HG03575 (cell line): Measurements from ENCODE around the gene PDILT.
"Not testable (repeated sequence)": the region's sequence is repeated elsewhere in the genome, so short reads cannot be mapped to it uniquely, and the experiment has no call there.

Experiments
- ATAC-seq: cut with Tn5 transposase; IDR thresholded peaks from one replicate; pipeline ENCODE4 v1.9.1; 2021; ENCODE audit not compliant: unreplicated experiment, insufficient number of reproducible peaks, low FRiP score; ENCODE audit errors: extremely low read depth

The PDILT gene, protein sequence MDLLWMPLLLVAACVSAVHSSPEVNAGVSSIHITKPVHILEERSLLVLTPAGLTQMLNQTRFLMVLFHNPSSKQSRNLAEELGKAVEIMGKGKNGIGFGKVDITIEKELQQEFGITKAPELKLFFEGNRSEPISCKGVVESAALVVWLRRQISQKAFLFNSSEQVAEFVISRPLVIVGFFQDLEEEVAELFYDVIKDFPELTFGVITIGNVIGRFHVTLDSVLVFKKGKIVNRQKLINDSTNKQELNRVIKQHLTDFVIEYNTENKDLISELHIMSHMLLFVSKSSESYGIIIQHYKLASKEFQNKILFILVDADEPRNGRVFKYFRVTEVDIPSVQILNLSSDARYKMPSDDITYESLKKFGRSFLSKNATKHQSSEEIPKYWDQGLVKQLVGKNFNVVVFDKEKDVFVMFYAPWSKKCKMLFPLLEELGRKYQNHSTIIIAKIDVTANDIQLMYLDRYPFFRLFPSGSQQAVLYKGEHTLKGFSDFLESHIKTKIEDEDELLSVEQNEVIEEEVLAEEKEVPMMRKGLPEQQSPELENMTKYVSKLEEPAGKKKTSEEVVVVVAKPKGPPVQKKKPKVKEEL

DNA sequence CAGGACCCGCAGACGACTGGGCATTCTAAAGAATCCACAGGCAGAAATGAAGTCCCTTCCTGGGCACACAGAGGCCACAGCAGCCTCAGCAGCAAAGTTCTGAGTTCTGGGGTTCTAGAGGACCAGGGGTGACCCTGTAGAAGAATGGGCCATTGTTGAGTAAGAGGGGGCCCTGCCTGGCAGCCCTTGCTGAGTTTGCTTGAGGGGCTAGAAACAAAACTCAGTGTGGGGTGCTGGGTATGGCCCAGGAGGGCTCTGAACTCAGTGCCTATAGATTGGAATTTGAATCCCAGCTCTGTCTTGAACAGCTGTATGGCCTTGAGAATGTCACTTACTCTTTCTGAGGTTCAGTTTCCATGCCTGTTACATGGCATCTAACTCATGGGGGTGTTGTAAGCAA lies at the start of gene PDILT:
Gene PDILT (minus strand): TSS at position 101 of the 400 bp plus-strand sequence. CDS start 5,437 bp downstream, outside the sequence.
- no peak for ATAC-seq

DNA sequence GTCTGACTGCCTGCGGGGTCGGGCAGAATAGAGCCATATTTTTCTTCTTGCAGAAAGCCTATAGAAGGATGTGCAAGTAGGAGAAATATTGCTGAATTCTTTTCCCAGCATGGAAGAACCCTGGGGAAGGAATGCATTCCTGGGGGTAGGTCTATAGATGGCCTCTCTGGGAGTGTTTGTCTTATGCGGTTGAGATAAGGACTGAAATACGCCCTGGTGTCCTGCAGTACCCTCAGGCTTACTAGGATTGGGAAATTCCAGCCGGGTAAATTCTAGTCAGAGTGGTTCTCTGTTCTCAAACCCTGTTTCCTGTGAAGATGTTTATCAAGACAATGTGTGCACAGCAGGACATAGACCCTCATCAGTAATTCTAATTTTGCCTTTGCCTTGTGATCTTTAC lies 49.1 kb upstream of the PDILT start:
- not testable (repeated sequence) for ATAC-seq

DNA sequence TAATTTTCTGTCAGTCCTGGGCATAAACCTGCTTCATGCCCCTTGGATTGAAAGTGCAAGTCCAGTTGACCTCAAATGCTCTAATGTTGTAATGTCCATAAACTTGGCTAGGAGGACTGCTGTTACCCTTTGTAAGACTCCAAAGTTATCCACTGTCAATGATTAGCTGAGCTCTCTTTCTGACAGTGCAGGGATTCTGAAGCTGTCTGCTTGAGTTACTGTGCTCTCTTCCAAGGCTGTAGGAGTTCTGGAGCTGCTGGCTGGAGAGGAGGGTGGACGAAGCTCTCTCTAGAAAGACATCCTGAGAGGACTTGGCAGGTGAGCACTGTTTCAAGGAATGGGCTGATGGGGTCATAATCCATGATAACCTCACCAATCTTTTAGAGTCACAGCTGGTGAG lies 46.8 kb upstream of the PDILT start, which contains the start of gene ACSM2A:
Gene ACSM2A (plus strand): TSS at position 158 of the 400 bp plus-strand sequence. CDS start 8,594 bp downstream, outside the sequence.
- ATAC-seq = not testable (repeated sequence)

DNA sequence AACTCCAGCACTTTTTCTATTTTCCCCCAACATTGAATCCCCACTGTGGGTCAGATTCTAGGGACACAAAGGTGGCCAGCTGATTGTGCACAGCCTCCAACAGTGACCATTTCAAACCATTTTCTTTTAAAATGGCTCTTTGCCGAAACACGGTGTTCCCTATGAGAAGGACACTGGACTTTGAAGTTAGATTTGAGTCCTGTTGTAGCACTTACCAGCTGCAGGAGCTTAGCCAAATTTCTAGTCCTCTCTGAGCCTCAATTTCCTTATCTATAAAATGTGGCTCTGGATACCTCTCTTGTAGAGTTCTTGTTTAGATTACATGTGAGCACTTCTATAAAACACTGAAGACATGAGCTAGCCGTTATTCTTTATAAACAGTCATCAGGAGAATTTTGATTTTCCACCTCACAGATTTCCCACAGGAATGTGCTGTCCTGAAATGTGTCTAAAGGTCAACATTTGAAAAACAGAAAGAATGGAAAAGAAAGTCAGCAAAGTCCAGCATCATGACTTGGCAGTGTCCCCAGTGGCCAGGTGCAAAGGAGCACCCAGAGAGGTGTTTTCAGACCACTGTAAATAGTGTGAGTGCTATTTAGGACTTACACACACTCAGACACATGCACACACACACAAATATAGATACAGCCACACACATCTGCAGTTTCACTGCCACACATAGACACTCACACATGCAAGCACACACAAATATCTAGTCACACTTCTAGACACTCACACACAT lies 42.3 kb upstream of the PDILT start:
- ATAC-seq = not testable (repeated sequence)

DNA sequence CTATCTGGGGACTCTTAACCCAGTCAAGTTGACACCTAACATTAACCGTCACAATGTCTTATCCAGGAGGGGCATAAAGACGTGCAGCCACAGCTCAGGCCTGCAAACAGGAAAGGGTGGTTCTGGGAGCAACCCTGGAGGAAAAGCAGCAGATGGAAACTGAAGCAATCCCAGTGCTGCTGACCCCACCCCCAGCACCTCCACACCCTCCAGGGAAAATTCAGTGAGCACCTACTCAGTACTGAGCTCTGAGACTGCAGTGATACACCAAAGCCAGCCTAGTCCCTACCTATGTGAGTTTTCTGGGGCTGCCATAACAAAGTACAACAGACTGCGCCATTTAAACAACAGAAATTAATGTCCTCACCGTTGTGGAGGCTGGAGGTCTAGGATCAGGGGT lies 37.3 kb upstream of the PDILT start:
- ATAC-seq = not testable (repeated sequence)

DNA sequence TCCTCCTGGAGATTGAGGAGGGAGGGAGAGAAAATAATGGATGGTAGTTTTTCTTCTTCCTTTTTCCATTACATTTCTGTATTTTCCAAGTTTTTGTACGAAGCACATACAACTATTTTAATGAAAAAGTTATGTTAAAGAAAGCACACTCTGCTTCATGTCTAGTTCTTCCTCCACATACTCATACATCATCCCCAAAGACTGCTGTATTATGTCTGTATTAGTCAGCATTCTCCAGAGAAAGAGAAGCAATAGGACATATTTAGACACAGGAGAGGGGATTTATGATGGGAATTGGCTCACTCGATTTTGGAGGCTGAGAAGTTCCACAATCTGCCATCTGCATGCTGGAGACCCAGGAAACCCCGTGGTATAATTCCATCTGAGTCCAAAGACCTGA lies 36.7 kb upstream of the PDILT start:
- ATAC-seq = no peak

DNA sequence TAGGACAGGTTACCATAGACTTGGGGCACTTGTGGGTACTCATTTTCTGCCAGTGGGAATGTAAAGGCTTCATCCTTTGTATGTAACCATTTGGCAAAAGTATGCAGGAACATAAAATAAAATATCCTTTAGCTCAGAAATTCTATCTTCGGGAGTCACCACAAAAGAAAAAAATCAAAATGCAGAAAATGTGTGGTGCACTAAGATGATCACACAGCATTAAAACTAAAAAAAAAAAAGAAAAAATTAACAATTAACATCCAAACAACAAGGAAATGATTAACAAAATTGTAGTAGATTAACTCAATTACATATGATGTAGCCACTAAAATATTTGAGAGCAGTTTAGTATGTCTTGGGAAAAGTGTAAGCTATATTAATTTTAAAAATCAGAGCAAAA lies 36.2 kb upstream of the PDILT start:
- not testable (repeated sequence) for ATAC-seq

DNA sequence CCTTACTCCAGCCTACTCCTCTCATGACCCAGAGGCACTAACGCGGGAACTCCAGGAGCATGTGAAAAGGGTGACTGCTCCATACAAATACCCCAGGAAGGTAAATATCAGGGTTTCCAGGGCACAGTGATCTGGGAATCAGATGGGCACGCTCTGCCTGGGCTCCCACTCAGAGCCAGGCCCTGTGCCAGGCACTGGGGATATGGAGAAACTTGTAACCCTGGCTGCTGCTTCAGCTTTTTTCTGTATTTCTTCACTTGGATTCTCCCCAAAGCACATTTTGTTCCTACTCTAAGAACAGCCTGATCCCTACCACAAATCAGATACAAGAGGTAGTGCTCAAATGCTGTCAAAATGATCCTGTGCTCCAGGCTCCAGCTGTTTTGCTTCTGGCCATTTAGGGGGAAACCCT lies 35.3 kb upstream of the PDILT start:
- not testable (repeated sequence) for ATAC-seq

DNA sequence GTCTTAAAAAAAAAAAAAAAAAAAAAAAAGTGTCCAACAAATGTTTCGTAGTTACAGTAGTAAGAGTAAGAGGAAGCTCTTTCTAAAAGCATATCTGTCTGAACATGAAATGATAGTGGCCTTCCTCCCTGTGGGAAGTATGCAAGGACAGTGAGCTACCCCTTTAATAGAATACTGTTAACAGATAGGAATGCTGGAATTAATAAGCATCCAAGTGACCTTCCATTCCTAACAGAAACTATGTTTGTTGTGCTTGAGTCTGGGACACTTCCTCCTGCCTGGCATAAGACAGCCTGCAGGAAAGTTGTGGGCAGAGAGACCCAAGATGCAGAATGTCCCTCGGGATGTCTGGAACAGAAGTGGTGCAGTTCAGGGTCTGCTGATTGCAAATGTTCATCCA lies 34.4 kb upstream of the PDILT start:
- not testable (repeated sequence) for ATAC-seq

DNA sequence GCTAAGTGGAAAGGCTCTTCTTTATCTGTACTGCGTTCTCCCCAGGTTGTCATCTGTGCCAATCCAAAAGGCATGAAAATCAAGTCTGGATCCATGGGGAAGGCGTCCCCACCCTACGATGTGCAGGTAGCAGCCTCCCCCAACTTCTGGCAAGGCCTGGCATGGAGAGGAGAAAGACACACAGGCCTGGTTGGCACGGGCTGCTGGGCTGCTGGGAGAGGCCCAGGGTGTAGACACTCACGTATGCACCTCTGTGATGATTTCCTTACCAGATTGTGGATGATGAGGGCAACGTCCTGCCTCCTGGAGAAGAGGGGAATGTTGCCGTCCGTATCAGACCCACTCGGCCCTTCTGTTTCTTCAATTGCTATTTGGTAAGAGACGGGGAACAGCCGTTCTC lies 26.4 kb upstream of the PDILT start:
- ATAC-seq = no peak

DNA sequence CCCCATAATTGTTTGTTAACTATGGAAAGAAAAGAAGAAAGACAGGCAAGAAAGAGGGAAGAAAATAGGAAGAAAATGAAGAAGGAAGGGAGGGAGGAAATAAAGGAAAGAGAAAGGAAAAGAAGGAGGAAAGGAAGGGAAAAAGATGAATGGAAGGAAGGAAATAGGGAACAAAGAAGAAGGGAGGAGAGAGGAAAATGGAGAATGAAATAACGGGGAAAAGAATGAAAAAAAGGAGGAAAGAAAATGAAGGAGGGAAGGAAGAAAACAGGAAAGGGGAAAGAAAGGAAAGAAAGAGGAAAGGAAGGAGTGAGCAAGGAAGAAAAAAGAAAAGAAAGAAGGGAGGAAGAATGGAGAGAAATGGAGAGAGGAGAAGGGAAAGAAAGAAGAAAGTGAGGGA lies 25.9 kb upstream of the PDILT start:
- ATAC-seq = not testable (repeated sequence)

DNA sequence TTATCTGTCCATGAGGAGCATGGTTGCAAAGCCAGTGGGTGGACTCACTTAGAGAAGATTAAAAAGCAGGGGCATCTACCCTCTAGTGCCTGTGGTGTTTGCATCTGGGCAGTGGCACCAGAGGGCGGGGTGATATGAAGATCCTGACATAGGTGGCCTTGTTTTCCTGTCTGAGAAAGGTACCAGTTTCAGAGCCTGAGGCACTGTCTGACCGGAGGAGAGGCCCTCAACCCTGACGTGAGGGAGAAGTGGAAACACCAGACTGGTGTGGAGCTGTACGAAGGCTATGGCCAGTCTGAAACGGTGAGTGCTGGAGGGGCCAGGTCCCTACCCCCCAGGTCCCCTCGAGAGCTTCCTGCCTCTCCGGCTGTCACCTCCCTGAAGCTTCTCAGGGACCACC lies 25.0 kb upstream of the PDILT start:
- ATAC-seq = not testable (repeated sequence)

DNA sequence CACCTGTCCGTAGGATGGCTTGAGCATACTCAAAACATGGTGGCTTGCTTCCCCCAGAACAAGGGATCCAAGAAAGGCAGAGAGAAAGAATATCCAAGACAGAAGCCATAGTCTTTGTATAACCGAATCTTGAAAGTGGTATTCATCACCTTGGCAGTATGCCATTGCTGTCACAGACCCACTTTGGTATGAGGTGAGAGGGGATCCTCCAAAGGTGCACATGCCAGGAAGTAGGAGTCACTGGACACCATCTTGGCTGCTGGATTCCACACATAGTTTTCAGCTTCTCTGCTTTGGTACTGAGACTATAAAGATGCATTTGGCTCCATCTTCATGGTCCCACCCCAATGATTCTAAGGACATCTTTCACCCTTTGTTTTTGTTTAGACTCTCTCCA lies 22.9 kb upstream of the PDILT start:
- not testable (repeated sequence) for ATAC-seq

DNA sequence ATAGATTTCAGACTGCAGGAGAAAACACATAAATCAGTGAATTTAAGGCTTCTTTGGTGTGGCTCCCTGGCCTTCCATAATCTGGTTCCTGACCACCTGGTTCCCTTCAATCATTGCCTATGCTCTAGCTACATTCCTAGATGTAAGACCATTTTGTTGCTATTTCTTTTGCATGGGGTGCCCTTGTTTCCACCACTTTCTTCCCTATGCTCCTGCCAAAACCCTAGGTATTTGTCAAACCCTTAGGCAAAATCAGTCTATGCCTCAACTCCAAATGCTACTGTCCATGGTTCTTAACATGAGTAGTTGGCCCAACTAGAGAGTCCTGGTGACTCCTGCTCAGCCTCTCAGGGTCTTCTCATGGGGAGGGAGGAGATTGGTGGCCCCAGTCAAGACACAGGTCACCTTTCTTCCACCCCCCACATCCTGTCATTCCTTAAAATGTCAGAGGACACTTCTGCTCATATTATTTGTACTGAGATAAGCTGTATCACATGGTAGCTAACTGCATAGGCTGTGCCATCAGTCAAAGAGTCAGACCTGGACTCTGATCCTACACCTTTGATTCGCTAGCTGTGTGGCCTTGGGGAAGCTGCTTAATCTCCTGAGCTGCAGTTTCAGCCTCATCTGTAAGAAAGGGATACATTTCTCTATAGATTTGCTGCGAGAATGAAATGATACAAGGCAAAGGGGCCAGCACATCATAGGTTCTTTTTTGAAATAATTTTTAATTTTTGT lies 19.8 kb upstream of the PDILT start:
- no peak for ATAC-seq

DNA sequence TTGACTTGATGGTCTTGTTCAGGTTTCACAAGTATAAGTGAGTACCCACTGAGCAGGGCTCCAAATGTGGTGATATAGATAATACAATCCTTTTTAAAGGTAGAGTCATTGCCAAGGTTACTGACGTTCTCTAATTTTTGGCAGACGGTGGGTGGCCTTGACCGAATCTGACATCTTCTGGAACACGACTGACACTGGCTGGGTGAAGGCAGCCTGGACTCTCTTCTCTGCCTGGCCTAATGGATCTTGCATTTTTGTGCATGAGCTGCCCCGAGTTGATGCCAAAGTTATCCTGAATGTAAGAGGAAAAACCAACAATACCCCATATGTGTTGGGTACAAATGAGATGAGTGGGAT lies 19.2 kb upstream of the PDILT start:
- not testable (repeated sequence) for ATAC-seq

DNA sequence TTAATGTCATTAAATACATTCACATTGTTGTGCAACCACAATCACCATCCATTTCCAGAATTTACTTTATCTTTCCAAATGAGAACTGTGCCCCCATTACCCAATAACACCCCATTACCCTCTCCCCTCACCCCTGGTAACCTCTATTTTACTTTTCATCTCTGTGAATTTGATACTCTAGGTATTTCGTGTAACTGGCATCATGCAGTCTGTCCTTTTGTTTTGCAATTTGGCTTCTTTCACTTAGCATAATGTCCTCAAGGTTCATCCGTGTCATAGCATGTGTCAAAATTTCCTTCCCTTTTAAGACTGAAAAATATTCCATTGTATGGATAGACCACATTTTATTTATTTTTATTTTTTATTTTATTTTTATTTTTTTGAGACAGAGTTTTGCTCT lies 17.2 kb upstream of the PDILT start:
- not testable (repeated sequence) for ATAC-seq

DNA sequence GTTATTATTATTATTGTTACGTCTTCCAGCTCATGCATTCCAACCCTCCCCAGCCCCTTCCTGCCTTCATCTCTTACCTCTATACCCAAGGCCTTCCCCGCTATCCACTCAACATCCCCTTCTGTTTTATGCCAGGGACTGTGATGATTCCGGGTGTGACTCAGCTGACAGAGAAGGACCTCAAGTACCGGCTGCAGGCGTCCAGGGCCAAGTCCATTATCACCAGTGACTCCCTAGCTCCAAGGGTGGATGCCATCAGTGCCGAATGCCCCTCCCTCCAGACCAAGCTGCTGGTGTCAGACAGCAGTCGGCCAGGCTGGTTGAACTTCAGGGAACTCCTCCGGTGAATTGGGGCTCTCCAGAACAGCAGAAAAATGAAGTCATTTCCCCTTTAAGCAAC lies 14.6 kb upstream of the PDILT start:
- not testable (repeated sequence) for ATAC-seq

DNA sequence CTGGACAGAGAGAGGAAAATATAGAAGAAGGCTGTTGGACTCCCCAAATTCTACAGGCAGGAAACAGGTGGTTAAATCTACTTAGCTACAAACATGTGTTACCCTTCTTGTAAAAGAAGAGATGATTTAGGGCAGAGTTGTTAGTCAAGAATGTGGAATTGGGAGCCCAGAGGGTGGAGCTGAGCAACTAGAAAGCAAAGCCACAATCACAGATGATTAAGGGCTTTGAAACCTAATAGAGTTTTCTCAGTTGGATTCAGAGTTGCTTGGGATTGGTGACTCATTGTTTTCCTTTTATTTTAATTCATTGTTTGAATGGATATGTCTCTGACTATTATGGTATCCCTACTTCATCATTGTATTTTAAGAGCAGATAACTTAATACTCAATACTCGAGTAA lies 11.0 kb upstream of the PDILT start:
- ATAC-seq = no peak

DNA sequence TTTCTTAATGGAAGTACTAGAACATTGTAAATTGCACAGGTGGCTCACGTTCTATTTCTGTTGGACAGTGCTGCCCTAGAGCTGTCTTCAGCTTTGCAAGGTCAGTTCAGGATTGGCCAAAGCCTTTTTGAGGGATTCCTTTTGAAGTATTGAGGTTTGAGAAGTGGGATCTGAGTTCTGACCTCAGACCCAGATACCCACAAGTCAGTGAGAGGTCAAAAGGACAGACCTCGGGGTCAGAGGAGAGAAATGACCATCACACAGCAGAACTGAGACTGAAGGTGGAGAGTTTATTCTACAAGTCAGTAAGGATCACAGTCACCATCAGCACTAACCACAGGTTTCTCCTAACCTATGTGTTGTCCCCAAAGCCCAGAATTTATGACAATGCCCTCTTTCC lies 6.5 kb upstream of the PDILT start:
- no peak for ATAC-seq
